ENCODE data around the gene NUBPL.
A peak's percentile ranks its signal among the peaks of the same experiment; 100 is the strongest.
"Not testable (repeated sequence)": the region's sequence is repeated elsewhere in the genome, so short reads cannot be mapped to it uniquely, and the experiment has no call there.

NUBPL gene

DNA sequence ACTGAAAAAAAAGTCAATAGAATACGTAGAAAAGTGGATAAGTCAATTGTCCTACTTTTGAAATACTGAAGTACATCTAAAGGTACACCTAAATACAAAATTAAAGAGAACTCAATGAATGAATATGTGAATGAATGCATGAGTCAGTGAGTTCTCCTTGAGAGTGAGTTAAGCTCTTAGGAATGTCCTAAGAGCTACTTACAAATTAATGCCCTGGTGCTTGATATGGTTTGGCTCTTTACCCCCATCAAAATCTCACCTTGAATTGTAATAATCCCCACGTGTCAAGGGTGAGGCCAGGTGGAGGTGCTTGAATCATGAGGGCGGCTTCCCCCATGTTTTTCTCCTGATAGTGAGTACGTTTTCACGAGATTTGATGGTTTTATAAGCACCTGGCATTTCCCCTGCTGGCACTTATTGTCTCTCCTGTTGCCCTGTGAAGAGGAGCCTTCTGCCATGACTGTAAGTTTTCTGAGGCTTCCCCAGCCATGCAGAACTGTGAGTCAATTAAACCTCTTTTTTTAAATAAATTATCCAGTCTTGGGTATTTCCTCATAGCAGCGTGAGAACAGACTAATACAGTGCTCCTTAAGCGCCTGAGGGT lies 323.7 kb downstream of the NUBPL start:
- DNase-seq = no peak

DNA sequence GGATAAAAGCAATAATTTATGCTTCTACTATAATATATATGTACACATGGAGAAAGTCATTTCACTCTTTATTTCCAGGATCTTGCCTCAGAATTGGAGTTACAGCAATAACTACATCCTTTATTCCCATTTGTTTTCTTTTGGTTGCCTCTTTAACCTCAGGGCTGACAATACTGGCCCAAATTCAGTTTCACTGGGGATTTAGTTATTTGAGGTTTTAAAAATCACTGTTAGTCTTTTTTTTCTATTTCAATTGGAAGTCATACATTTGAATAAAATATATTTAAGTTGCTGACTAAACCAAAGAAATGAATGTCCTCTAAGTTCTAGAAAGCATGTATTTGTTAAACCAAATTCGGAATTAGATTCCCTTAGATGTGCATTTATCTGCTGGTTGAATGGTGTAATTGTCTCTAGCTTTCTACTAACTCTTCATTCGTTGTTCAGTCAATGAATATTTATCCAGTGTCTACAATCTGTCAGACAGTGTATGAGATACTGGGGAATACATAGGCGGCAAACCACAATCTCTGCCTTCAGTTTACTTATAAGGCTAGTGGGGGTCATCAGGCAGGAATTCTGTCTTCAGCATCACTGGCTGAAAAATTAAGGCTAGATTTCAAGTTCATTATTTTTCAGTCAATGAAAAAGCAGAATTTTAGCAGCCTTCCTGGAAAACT lies 325.1 kb downstream of the NUBPL start:
- no peak for DNase-seq

DNA sequence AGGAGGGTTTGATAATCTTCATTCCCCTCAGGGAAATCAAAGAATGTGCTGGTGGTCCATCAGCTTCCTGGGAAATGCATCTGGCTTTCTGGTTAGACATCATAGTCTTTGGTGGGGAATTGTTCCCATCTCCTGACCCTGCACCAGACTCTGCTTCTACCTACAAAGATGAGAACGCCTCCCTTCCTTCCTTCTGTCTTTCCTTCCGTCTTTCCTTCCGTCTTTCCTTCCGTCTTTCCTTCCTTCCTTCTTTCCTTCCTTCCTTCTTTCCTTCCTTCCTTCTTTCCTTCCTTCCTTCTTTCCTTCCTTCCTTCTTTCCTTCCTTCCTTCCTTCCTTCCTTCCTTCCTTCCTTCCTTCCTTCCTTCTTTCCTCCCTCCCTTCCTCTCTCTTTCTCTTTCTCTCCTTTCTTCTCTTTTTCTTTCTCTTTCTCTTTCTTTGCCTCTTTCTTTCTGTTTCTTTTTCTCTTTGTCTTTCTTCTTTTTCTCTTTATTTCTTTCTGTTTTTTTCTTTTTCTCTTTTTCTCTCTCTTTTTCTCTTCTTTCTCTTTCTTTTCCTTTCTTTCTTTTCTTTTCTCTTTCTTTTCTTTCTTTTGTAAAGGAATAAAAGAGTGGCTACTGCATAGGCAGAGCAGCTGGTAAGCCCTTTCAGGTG lies 326.9 kb downstream of the NUBPL start:
- no peak for DNase-seq

DNA sequence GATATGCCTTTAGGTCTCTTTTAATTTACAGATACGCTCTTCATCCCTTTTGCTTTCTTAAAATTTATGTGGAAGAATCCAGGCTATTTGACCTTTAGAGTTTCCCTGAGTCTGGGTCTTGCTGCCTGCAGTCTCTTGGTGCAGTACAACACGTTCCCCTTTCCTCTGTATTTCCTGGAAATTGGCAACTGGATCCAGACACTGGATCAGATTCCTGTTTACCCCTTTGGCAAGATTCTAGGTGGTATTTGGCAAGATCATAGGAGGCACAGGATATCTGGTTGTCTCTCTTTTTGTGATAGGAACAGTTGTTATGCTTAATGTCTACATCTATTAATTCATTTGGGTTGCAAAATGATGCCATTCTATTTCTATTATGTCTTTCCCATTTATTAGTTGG lies 328.1 kb downstream of the NUBPL start:
- DNase-seq = no peak

DNA sequence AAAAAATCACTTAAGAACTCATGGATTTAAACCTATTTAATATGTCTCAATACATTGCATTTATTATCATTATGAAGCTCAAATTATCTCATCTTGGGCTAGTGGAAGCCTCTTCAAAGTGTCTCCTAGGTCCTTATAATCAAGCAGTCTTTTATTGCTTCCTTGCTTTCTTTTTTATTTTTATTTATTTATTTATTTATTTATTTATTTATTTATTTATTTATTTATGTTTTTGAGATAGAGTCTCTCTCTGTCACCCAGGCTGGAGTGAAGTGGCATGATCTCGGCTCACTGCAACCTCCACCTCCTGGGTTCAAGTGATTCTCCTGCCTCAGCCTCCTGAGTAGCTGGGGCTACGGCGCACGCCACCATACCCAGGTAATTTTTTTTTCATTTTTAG lies 329.0 kb downstream of the NUBPL start:
- not testable (repeated sequence) for DNase-seq

DNA sequence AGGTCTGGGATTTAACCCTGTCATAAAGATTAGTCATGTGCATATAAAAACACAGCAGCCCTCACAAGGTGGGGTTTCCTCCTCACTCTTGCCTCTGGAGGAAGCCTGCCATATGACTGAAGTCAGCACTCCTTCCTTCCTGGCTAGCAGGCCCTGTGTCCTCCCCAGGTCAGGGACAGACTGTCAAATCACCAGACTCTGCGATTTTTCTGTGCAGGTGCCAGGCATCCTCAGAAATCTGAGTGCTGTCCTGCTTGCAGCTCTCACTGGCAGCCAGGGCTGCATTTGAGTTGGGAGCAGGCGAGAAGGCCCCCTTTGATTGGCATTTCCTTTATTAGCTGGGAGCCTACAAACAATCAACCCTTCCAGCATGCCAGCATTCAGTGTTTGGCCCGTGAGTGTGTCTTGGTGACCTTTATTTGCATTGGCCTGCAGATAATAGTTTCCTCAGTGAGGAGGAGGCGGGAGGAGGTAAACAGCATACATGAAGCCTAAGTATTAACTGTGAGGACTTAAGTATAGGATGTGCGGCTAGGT lies 332.1 kb downstream of the NUBPL start:
- DNase-seq = no peak

DNA sequence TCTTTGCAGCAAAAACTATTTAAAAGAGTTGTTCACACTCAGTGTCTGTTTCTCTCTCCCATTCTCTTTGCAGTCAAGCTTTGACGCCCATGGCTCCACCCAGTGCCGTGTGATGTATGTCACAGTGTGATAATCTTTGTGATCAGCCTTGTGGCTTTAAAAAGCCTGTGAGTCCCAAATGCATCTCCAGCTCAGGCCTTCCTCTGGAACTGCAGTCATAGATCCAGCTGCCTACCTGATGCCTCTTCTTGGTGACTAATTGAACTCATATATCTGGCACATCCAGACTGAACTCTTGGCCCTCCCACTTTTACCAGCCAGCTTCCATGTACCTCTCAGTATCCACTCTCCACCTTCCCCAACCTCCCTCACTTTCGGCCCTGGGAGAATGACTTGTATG lies 333.1 kb downstream of the NUBPL start:
- no peak for DNase-seq

DNA sequence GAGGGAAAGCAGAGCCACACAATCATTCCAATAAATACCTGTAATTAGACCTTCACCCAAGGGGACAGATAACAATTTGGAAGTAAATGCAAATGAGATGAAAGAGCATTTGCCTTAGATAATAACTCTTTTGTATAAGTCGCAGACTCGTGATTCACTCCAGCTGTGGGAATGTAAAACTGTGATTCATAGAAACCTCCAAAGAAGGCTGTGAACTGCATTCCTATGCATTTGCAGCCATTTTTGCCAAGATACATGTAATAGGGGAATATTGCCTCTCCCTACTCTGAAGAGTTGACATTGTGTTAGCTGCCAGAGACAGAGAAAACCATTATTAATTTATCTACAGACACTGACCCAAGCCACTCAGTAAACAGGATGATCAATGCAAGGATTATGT lies 334.0 kb downstream of the NUBPL start:
- no peak for DNase-seq

DNA sequence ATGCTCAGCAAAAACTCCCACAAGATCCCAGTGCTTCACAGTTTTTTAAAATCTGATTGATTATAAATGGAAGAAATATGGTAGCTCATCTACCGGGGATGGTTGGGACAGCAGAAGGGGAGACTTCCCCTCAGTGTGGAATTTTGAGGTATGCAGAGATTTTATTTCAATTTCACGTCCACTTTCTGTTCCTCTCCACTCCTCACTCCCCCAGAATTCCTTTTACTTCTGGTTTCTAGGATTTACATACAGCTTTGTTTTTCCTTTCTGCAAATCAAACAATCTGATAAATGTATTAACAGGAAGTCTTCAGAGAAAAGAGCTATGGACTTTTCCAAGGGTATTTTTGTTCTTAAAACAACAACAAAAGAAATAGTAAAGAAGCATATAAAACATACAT lies 334.4 kb downstream of the NUBPL start:
- DNase-seq = no peak

DNA sequence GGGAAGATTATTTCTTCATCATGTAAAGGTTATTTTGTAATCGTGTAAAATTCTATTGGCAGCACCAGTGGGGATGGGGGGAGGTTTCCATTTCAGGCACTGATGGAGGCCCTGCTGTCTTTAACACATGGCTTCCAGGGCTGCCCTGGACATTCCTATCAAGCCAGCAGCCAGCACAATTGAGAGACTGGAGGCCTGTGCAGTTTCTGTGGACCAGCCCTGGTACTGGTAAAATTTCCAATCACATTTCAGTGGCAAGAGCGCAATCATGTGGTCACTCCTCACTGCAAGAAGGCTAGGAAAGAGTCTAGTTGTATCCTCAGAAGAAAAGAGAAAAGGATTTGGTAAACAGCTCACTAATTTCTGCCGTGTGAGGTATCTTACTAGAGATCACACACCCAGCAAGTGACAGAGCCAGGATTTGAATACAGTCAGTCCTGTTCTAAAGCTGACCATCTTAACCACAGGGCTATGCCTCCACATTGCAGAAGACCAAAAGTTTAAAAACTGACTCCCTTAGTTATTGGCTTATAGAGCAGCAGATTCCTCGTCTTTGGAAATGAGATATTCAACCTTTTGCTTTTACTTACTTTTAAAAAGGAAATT lies 336.5 kb downstream of the NUBPL start:
- peak; percentile 31 for DNase-seq

DNA sequence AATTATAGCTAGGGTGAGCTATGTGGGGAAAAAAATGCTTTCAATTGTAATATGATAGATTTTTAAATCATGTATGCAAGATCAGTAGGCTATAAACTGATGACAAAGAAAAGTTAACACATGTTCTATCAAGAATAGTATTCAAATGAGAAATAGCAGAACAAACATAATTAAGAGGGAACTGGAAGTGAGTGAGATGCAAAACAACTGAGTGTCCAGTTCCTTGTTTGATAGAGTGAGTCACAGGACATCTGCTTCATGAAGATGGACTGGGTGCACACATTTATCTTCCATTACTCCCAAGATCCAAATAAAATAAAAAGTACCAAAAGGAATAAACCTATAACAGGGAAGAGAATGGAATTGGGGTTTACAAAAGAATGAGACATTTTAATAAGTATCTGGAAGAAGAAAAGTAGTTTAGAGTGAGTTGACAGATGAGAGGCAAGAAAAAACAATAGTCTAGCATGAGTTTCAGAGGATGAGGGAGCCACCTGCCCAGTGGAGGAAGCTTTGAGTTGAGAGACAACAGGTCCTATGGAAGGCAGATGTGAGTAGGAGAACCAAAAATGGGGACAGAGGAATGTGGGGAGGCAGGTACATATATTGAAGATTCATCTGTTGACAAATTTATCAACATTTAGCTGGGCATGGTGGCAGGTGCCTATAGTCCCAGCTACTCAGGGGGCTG lies 337.8 kb downstream of the NUBPL start:
- DNase-seq = no peak

DNA sequence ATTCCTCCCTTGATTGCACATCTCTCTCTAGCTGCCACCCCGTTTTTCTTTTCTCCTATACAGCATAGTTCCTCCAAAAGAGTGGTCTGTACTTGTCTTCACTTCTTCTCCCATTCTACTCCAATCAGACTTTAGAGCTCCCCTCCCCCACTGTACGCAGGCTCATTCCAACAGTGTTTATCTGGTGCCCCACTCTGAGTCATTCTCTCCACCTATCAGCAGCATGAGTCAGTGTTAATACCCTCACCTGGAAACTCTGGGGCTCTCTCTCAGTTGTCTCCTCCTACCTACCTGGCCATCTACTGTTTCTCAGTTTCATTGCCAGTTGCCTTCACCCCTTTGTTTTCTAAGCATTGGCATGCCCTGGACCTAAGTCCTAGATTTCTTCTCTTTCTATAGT lies 340.8 kb downstream of the NUBPL start:
- DNase-seq = no peak

DNA sequence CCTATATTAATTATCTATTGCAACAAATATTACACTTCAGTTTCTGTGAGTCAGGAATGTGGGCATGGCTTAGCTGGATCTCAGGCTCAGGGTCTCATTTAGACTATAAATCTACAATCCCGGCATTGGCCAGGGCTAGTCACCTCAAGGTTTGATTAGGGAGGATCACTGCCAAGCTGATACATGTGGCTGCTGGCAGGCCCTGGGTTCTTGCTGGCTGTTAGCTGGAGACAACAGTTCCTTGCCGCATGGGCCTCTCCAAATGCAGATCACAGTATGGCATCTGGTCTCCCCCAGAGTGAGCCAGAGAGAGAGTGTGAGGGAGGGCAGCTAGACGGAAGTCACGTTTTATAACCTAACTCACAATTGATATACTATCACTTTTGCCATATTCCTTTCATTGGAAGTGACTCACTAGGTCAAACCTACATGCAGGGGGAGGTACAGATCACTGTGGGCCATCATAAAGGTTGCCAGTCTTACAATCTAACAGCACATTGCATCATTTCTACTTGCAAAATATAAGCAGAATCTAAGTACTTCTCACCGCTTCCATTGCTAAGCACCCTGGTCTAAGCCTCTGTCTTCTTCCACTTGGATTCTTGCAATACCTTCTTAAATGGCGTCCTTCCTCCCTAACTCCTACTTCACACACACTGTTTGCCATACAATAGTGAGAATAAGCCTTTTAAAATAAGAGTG lies 341.9 kb downstream of the NUBPL start:
- peak; percentile 55 for DNase-seq

DNA sequence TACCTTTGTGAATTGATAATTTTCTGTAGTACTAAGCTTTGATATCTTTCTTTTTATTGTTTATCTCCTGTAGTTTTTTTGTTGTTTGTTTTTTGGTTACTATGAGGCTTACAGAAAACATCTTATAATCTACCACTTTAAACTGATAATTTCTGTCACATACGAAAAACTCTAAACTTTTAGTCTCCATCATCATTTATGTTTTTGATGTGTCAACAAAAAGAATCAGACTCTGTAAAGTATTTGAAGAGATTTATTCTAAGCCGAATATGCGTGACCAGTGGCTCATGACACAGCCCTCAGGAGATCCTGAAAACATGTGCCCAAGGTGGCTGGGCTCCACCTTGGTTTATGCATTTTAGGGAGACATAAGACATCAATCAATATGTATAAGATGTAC lies 348.8 kb downstream of the NUBPL start:
- no peak for DNase-seq
